Astrocyte (in vitro differentiated cells and primary cell): ENCODE results near the gene TGFBI. TPM values are rescaled to one million over a fixed set of nuclear protein-coding genes. Genes with fewer than 3 reads are reported as not detected.

Experiments
- DNase-seq: peaks from one replicate; pipeline ENCODE4 v3.0.0-alpha.2; 2010; ENCODE audit warnings: low read depth
- FAIRE-seq: peaks from 2 replicates; lab custom pipeline; 2011; peaks lifted over from hg19 to GRCh38; lab: Jason Lieb, UNC
- H2AFZ ChIP-seq: 2 replicates; pipeline ENCODE4 v1.6.0; 2012; ENCODE audit warnings: low read depth, low read length, inconsistent platforms
- H3K27ac ChIP-seq: 2 replicates; pipeline ENCODE4 v1.5.1; 2011; ENCODE audit warnings: low read depth, low read length, inconsistent platforms
- H3K27me3 ChIP-seq: 2 replicates; pipeline ENCODE4 v1.6.0; 2011; ENCODE audit warnings: low read length, inconsistent platforms; ENCODE audit not compliant: insufficient read depth
- H3K36me3 ChIP-seq: 2 replicates; pipeline ENCODE4 v1.5.1; 2011; ENCODE audit warnings: low read length, inconsistent platforms; ENCODE audit not compliant: insufficient read depth
- H3K4me1 ChIP-seq: 2 replicates; pipeline ENCODE4 v1.5.1; 2011; ENCODE audit warnings: low read length, inconsistent platforms; ENCODE audit not compliant: insufficient read depth
- H3K4me2 ChIP-seq: 2 replicates; pipeline ENCODE4 v1.6.0; 2012; ENCODE audit warnings: low read length, inconsistent platforms
- H3K4me3 ChIP-seq: 2 replicates; pipeline ENCODE4 v1.5.1; 2011; ENCODE audit warnings: low read depth, mild to moderate bottlenecking, low read length, inconsistent platforms; ENCODE audit not compliant: insufficient read depth
- H3K79me2 ChIP-seq: 2 replicates; pipeline ENCODE4 v1.6.0; 2012; ENCODE audit warnings: mild to moderate bottlenecking, low read length, inconsistent platforms; ENCODE audit not compliant: insufficient read depth
- H3K9ac ChIP-seq: 2 replicates; pipeline ENCODE4 v1.6.0; 2012; ENCODE audit warnings: mild to moderate bottlenecking, low read length, inconsistent platforms
- H3K9me3 ChIP-seq: 2 replicates; pipeline ENCODE4 v1.5.1; 2012; ENCODE audit warnings: low read depth, mild to moderate bottlenecking, low read length, inconsistent platforms; ENCODE audit not compliant: insufficient read depth
- H4K20me1 ChIP-seq: 2 replicates; pipeline ENCODE4 v1.6.0; 2012; ENCODE audit warnings: low read length, inconsistent platforms; ENCODE audit not compliant: insufficient read depth
- H3K27ac Mint-ChIP-seq: one replicate; pipeline ENCODE4 v1.8.0; 2021; ENCODE audit warnings: mild to moderate bottlenecking, mixed read lengths; ENCODE audit not compliant: unreplicated experiment
- H3K27me3 Mint-ChIP-seq: one replicate; pipeline ENCODE4 v1.8.0; 2021; ENCODE audit warnings: low read depth, mixed read lengths; ENCODE audit not compliant: unreplicated experiment
- H3K36me3 Mint-ChIP-seq: one replicate; pipeline ENCODE4 v1.8.0; 2021; ENCODE audit warnings: low read depth, mixed read lengths; ENCODE audit not compliant: unreplicated experiment
- H3K4me1 Mint-ChIP-seq: one replicate; pipeline ENCODE4 v1.8.0; 2021; ENCODE audit warnings: low read depth, mixed read lengths; ENCODE audit not compliant: unreplicated experiment
- H3K4me3 Mint-ChIP-seq: one replicate; pipeline ENCODE4 v1.8.0; 2021; ENCODE audit warnings: mild to moderate bottlenecking, moderate library complexity, mixed read lengths; ENCODE audit not compliant: unreplicated experiment
- H3K9me3 Mint-ChIP-seq: one replicate; pipeline ENCODE4 v1.8.0; 2021; ENCODE audit warnings: mild to moderate bottlenecking, mixed read lengths; ENCODE audit not compliant: unreplicated experiment
- CTCF ChIP-seq: IDR thresholded peaks from 2 replicates; pipeline ENCODE4 v1.5.1; 2011; ENCODE audit warnings: low read depth, mild to moderate bottlenecking, inconsistent platforms, low read length, moderate library complexity; ENCODE audit not compliant: insufficient read depth
- EZH2 ChIP-seq: IDR thresholded peaks from 2 replicates; pipeline ENCODE4 v1.6.1; 2012; ENCODE audit warnings: mild to moderate bottlenecking, low read length, inconsistent platforms; ENCODE audit not compliant: insufficient read depth
- total RNA-seq: library from RNA; stranded (reverse); gene quantifications from 2 replicates; pipeline ENCODE4 v1.2.1, GENCODE V29; 2021

The TGFBI gene
- total RNA-seq, 1 donor from 2014 or later, result 1,145 TPM

DNA sequence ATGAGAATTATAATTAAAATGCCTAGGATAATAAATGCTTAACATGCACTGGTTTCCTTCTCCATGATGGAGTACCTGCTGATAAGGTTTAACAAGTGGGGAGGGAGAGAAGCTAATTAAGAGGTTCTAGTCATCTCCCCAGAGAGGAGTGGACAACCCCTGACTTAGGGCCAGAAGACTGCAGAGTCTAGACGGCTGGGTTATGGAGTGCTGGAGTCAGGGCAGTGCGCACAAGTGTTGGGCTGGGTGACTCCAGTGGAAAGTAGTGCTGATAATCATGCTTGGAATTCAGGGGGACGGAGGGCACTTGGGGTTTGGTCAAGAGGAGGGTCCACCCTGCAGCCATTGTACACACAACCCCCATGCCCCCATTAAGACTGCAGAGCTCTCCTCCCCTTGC, 32.8 kb upstream of the TGFBI start:
- H3K79me2 ChIP-seq, result no peaks in the 10 kb centered on the region
- H2AFZ ChIP-seq, result peak overlapping the region; percentile 6
- Mint-ChIP-seq H3K27ac (peak overlapping the region; percentile 86), H3K4me3 (no peak overlapping the region), H3K27me3 (no peaks in the 10 kb centered on the region), H3K9me3 (no peaks in the 10 kb centered on the region), H3K4me1 (peaks cover 59% of the 10 kb centered on the region), H3K36me3 (no peaks in the 10 kb centered on the region)
- no peaks in the 10 kb centered on the region for H3K27me3 ChIP-seq
- H3K4me3 ChIP-seq, result no peak overlapping the region
- TF ChIP-seq CTCF, result no peak
- no peak for TF ChIP-seq EZH2
- H3K4me1 ChIP-seq, result peaks cover 61% of the 10 kb centered on the region
- H3K36me3 ChIP-seq, result no peaks in the 10 kb centered on the region
- H3K9me3 ChIP-seq, result no peaks in the 10 kb centered on the region
- peak overlapping the region; percentile 80 for H3K9ac ChIP-seq
- peak; percentile 64 for DNase-seq
- H4K20me1 ChIP-seq, result no peaks in the 10 kb centered on the region
- peak overlapping the region; percentile 71 for H3K4me2 ChIP-seq
- H3K27ac ChIP-seq, result peak overlapping the region; percentile 97
- peak; percentile 54 for FAIRE-seq

DNA sequence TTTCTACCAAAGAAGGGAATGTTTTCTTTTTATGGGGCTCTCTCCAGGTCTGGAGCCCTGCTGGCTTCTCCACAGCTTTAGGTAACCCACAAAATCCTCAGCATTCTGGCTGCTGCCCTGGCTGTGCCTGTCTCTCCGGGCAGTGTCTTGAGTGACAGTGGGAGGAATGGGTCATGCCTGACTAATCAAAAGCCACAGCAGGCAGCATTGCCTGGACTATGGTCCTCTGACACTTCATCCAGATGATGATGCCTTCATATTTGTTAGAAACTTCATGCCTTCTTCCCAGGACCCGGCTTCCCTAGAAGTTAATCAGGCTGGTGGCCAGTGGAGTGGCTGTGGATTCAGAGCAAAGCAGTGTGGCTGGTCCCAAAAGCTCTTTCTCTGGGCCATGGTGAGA, 32.2 kb upstream of the TGFBI start:
- H3K36me3 ChIP-seq, result no peaks in the 10 kb centered on the region
- no peaks in the 10 kb centered on the region for H3K27me3 Mint-ChIP-seq
- H3K27me3 ChIP-seq, result no peaks in the 10 kb centered on the region
- peak overlapping the region; percentile 7 for H3K4me3 ChIP-seq
- peak overlapping the region; percentile 6 for H2AFZ ChIP-seq
- H3K9ac ChIP-seq, result peak overlapping the region; percentile 80
- peak overlapping the region; percentile 86 for H3K27ac Mint-ChIP-seq
- no peaks in the 10 kb centered on the region for H3K9me3 ChIP-seq
- H3K27ac ChIP-seq, result peak overlapping the region; percentile 97
- peaks cover 67% of the 10 kb centered on the region for H3K4me1 ChIP-seq
- peak; percentile 90 for FAIRE-seq
- H3K9me3 Mint-ChIP-seq, result no peaks in the 10 kb centered on the region
- H3K4me2 ChIP-seq, result peak overlapping the region; percentile 71
- H3K79me2 ChIP-seq, result no peaks in the 10 kb centered on the region
- H4K20me1 ChIP-seq, result no peaks in the 10 kb centered on the region
- H3K4me1 Mint-ChIP-seq, result peaks cover 60% of the 10 kb centered on the region
- DNase-seq, result peak; percentile 81
- H3K36me3 Mint-ChIP-seq, result no peaks in the 10 kb centered on the region
- TF ChIP-seq CTCF, result no peak
- no peak for TF ChIP-seq EZH2
- H3K4me3 Mint-ChIP-seq, result peak overlapping the region; percentile 17

DNA sequence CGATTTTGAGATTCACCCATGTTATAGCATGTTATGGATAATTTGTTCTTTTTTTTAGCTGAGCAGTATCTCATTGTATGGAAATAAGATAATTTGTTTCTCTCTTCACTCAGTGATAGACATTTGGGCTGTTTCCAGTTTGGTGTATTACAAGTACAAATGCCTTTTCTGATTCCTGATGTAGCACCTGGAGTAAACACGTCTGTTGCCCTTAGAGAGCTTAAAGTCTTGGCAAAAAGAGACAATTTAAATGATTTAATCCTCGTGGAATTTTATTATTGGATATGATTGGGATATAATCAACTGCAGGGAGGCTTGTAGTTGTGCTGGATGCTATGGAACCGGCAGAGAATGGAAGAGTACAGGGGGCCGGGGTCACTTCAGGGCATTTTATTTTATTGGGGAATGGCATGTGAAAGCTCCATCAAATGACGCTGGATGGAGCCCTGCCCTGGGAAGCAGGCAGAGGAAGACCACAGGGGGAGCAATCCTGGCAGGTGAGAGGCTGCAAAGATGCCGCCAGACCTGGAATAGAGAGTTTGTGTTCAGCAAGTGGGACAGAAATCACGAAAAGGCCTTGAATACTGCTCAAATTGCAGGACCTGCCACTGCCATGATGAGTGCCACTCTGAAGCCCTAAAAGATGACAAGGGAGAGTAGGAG, 31.0 kb upstream of the TGFBI start:
- Histone ChIP-seq H4K20me1 (no peaks in the 10 kb centered on the region), H3K27ac (peak overlapping the region; percentile 97), H3K79me2 (no peaks in the 10 kb centered on the region), H3K4me1 (peaks cover 70% of the 10 kb centered on the region), H3K36me3 (no peaks in the 10 kb centered on the region), H3K27me3 (no peaks in the 10 kb centered on the region), H3K9me3 (no peaks in the 10 kb centered on the region), H2AFZ (no peak overlapping the region), H3K4me3 (no peak overlapping the region), H3K4me2 (no peak overlapping the region), H3K9ac (peak overlapping the region; percentile 2)
- Mint-ChIP-seq H3K4me3 (no peak overlapping the region), H3K27ac (peak overlapping the region; percentile 84), H3K27me3 (no peaks in the 10 kb centered on the region), H3K4me1 (peaks cover 63% of the 10 kb centered on the region), H3K36me3 (no peaks in the 10 kb centered on the region), H3K9me3 (no peaks in the 10 kb centered on the region)
- DNase-seq (no peak), FAIRE-seq (no peak)
- TF ChIP-seq EZH2 (no peak), CTCF (no peak)
